ENCODE results near the gene HSP90B1. TPM values are rescaled to one million over a fixed set of nuclear protein-coding genes. Genes with fewer than 3 reads are reported as not detected.
A peak's percentile ranks its signal among the peaks of the same experiment; 100 is the strongest.

HSP90B1 gene
- polyA plus RNA-seq (ENCODE audit: insufficient read length in 4 of 4) = 1,000 to 10,000 TPM in 3 of 4 donors, 100 to 1,000 TPM in 1; 939 to 1,143 (median 1,038) TPM

GRCh38 chr12:103930034-103930786, at the start of gene HSP90B1:
HSP90B1 (plus strand) TSS chr12:103930410; CDS start chr12:103930516, 106 bp downstream.
- DNase-seq (ENCODE audit: low read depth in 4 of 4, low spot score in 3 of 4) = peak; percentile 98 to 100 (median 100)

- peak in 1 of 4 donors; percentile 4 for DNase-seq (ENCODE audit: low read depth in 4 of 4, low spot score in 3 of 4)
Observed at GRCh38 chr12:103881261-103881660, 48.9 kb upstream of the HSP90B1 start.

GRCh38 chr12:103882861-103883596, 47.2 kb upstream of the HSP90B1 start:
- no peak for DNase-seq (ENCODE audit: low read depth in 4 of 4, low spot score in 3 of 4)

GRCh38 chr12:103883908-103884307, 46.3 kb upstream of the HSP90B1 start:
- no peak for DNase-seq (ENCODE audit: low read depth in 4 of 4, low spot score in 3 of 4)

- peak in 2 of 4 donors; percentile 7 to 20 for DNase-seq (ENCODE audit: low read depth in 4 of 4, low spot score in 3 of 4)
Observed at GRCh38 chr12:103884316-103884715, 45.9 kb upstream of the HSP90B1 start.

GRCh38 chr12:103886195-103886797, 43.9 kb upstream of the HSP90B1 start:
- DNase-seq (ENCODE audit: low read depth in 4 of 4, low spot score in 3 of 4) = no peak

GRCh38 chr12:103887738-103888137, 42.5 kb upstream of the HSP90B1 start:
- DNase-seq (ENCODE audit: low read depth in 4 of 4, low spot score in 3 of 4) = no peak

GRCh38 chr12:103897316-103897715, 32.9 kb upstream of the HSP90B1 start:
- DNase-seq (ENCODE audit: low read depth in 4 of 4, low spot score in 3 of 4) = no peak

- DNase-seq (ENCODE audit: low read depth in 4 of 4, low spot score in 3 of 4) = no peak
Observed at GRCh38 chr12:103901518-103902173, 28.6 kb upstream of the HSP90B1 start.

GRCh38 chr12:103903993-103904392, 26.2 kb upstream of the HSP90B1 start:
- no peak for DNase-seq (ENCODE audit: low read depth in 4 of 4, low spot score in 3 of 4)

GRCh38 chr12:103905730-103906349, 24.4 kb upstream of the HSP90B1 start:
- no peak for DNase-seq (ENCODE audit: low read depth in 4 of 4, low spot score in 3 of 4)

GRCh38 chr12:103908246-103908541, 22.0 kb upstream of the HSP90B1 start:
- no peak for DNase-seq (ENCODE audit: low read depth in 4 of 4, low spot score in 3 of 4)

- DNase-seq (ENCODE audit: low read depth in 4 of 4, low spot score in 3 of 4) = no peak
Observed at GRCh38 chr12:103908877-103909276, 21.3 kb upstream of the HSP90B1 start.

GRCh38 chr12:103909811-103910210, 20.4 kb upstream of the HSP90B1 start:
- no peak for DNase-seq (ENCODE audit: low read depth in 4 of 4, low spot score in 3 of 4)

- DNase-seq (ENCODE audit: low read depth in 4 of 4, low spot score in 3 of 4) = no peak
Observed at GRCh38 chr12:103912069-103912468, 18.1 kb upstream of the HSP90B1 start.

GRCh38 chr12:103913100-103913499, 17.1 kb upstream of the HSP90B1 start:
- no peak for DNase-seq (ENCODE audit: low read depth in 4 of 4, low spot score in 3 of 4)

GRCh38 chr12:103915306-103915705, 14.9 kb upstream of the HSP90B1 start:
- no peak for DNase-seq (ENCODE audit: low read depth in 4 of 4, low spot score in 3 of 4)

- no peak for DNase-seq (ENCODE audit: low read depth in 4 of 4, low spot score in 3 of 4)
Observed at GRCh38 chr12:103917873-103918272, 12.3 kb upstream of the HSP90B1 start.

- no peak for DNase-seq (ENCODE audit: low read depth in 4 of 4, low spot score in 3 of 4)
Observed at GRCh38 chr12:103924761-103925641, 5.2 kb upstream of the HSP90B1 start.

GRCh38 chr12:103928682-103929045, 1.5 kb upstream of the HSP90B1 start:
- no peak for DNase-seq (ENCODE audit: low read depth in 4 of 4, low spot score in 3 of 4)
